Natural killer cell (primary cell): ENCODE data around the gene SLC2A9. TPM values are rescaled to one million over a fixed set of nuclear protein-coding genes. Genes with fewer than 3 reads are reported as not detected.
"Not testable (repeated sequence)": the region's sequence is repeated elsewhere in the genome, so short reads cannot be mapped to it uniquely, and the experiment has no call there.

Source experiments
- ATAC-seq, 3 donors: fragments of 150-1000 bp in 2 of 3; fragments of 200-7000 bp in 1 of 3; cut with Tn5 transposase; 1 replicate in 1 of 3; 2 replicates in 2 of 3; pipeline ENCODE4 v1.10.0; 2021; ENCODE audit warnings: mild to moderate bottlenecking in 2 of 3, moderate library complexity in 2 of 3
- DNase-seq, 2 donors: peaks; one replicate each; pipeline versions ENCODE4 v3.0.0 to v3.0.0-alpha.2; 2013 to 2021; ENCODE audit warnings: mixed read lengths in 1 of 2
- H3K27ac ChIP-seq: one replicate; pipeline ENCODE4 v1.5.1; 2013; ENCODE audit warnings: mild to moderate bottlenecking, low read length
- H3K27me3 ChIP-seq: one replicate; pipeline ENCODE4 v1.6.1; 2013; ENCODE audit warnings: low read length; ENCODE audit not compliant: control insufficient read depth, insufficient read depth
- H3K36me3 ChIP-seq: one replicate; pipeline ENCODE4 v1.6.1; 2013; ENCODE audit warnings: low read length; ENCODE audit not compliant: control insufficient read depth, insufficient read depth
- H3K4me1 ChIP-seq: one replicate; pipeline ENCODE4 v1.6.1; 2013; ENCODE audit warnings: low read length; ENCODE audit not compliant: control insufficient read depth, insufficient read depth
- H3K4me3 ChIP-seq: one replicate; pipeline ENCODE4 v1.5.1; 2013; ENCODE audit warnings: low read length
- H3K9me3 ChIP-seq: one replicate; pipeline ENCODE4 v1.6.1; 2013; ENCODE audit warnings: low read length; ENCODE audit not compliant: control insufficient read depth, insufficient read depth
- H3K27ac Mint-ChIP-seq, 2 donors: one replicate each; pipeline ENCODE4 v1.8.0; 2022; ENCODE audit warnings: mild to moderate bottlenecking in 2 of 2, mixed read lengths in 2 of 2, moderate library complexity in 1 of 2
- H3K27me3 Mint-ChIP-seq, 2 donors: one replicate each; pipeline ENCODE4 v1.8.0; 2022; ENCODE audit warnings: low read depth in 2 of 2, mixed read lengths in 2 of 2
- H3K36me3 Mint-ChIP-seq: one replicate; pipeline ENCODE4 v1.8.0; 2022; ENCODE audit warnings: mixed read lengths
- H3K4me1 Mint-ChIP-seq, 2 donors: one replicate each; pipeline ENCODE4 v1.8.0; 2022; ENCODE audit warnings: mixed read lengths in 2 of 2
- H3K4me3 Mint-ChIP-seq: one replicate; pipeline ENCODE4 v1.8.0; 2022; ENCODE audit warnings: mild to moderate bottlenecking, moderate library complexity, mixed read lengths
- H3K9me3 Mint-ChIP-seq, 2 donors: one replicate each; pipeline ENCODE4 v1.8.0; 2022; ENCODE audit warnings: mixed read lengths in 2 of 2
- CTCF ChIP-seq: fragments of 200-600 bp; IDR thresholded peaks from one replicate; pipeline ENCODE4 v1.8.0; 2022; ENCODE audit warnings: antibody characterized with exemption
- WGBS: methylation state at CpG from one replicate; pipeline ENCODE4 v1.1.7; 2013; ENCODE audit warnings: missing lambda C conversion rate; ENCODE audit not compliant: insufficient coverage; 5-methylcytosine and 5-hydroxymethylcytosine counted together
- intact Hi-C: fragments of 100-400 bp; cut with micrococcal nuclease; formaldehyde crosslinking; loops from one replicate; pipeline ENCODE4 v1.14.2; 2022
- total RNA-seq, 4 donors: library from RNA; stranded (reverse); fragments of 120-200 nt in 1 of 4; gene quantifications; one replicate each; pipeline versions ENCODE4 v1.2.3 to v1.2.4, GENCODE V29; 2013 to 2022

The SLC2A9 gene
- total RNA-seq, 3 donors from 2014 or later (not counting 1 experiment from before 2014, with no cell fraction given), result 1.5 to 5.5 (median 3.9) TPM

GRCh38 chr4:9901257-9901656 lies 120.0 kb downstream of the SLC2A9 start:
- H3K27ac ChIP-seq, result no peak overlapping the region
- Mint-ChIP-seq H3K27ac (no peak overlapping the region), H3K36me3 (no peaks in the 10 kb centered on the region), H3K4me1 (no peaks in the 10 kb centered on the region), H3K9me3 (no peaks in the 10 kb centered on the region), H3K27me3 (peaks cover 5 to 25% of the 10 kb centered on the region in 2 donors), H3K4me3 (no peak overlapping the region)
- ATAC-seq, result no peak
- H3K36me3 ChIP-seq, result no peaks in the 10 kb centered on the region
- 92% methylated on average over 3 of the region's 3 CpGs for WGBS
- no peak for DNase-seq
- no peak for TF ChIP-seq CTCF
- no peak overlapping the region for H3K4me3 ChIP-seq
- H3K4me1 ChIP-seq, result no peaks in the 10 kb centered on the region
- no peaks in the 10 kb centered on the region for H3K27me3 ChIP-seq
- intact Hi-C loops, result no loop called here
- no peaks in the 10 kb centered on the region for H3K9me3 ChIP-seq

DNA sequence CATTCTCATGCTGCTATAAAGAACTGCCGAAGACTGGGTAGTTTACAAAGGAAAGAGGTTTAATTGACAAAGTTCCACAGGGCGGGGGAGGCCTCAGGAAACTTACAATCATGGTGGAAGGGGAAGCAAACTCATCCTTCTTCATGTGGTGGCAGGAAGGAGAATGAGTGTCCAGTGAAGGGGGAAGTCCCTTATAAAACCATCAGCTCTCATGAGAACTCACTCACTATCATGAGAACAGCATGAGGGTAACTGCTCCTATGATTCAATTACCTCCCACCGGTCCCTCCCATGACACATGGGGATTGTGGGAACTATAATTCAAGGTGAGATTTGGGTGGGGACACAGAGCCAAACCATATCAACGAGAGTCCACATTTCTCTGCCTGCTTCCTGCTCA lies 120.7 kb downstream of the SLC2A9 start:
- intact Hi-C loops, H3K27ac ChIP-seq, H3K9me3 Mint-ChIP-seq, H3K27ac Mint-ChIP-seq, H3K4me3 Mint-ChIP-seq, H3K4me3 ChIP-seq, H3K9me3 ChIP-seq, ATAC-seq, H3K4me1 ChIP-seq, H3K36me3 Mint-ChIP-seq, DNase-seq, H3K4me1 Mint-ChIP-seq, H3K36me3 ChIP-seq, H3K27me3 ChIP-seq: not testable (repeated sequence)
- H3K27me3 Mint-ChIP-seq, result peaks cover 5 to 25% of the 10 kb centered on the region in 2 donors
- WGBS, result 59% methylated on average over 4 of the region's 4 CpGs

DNA sequence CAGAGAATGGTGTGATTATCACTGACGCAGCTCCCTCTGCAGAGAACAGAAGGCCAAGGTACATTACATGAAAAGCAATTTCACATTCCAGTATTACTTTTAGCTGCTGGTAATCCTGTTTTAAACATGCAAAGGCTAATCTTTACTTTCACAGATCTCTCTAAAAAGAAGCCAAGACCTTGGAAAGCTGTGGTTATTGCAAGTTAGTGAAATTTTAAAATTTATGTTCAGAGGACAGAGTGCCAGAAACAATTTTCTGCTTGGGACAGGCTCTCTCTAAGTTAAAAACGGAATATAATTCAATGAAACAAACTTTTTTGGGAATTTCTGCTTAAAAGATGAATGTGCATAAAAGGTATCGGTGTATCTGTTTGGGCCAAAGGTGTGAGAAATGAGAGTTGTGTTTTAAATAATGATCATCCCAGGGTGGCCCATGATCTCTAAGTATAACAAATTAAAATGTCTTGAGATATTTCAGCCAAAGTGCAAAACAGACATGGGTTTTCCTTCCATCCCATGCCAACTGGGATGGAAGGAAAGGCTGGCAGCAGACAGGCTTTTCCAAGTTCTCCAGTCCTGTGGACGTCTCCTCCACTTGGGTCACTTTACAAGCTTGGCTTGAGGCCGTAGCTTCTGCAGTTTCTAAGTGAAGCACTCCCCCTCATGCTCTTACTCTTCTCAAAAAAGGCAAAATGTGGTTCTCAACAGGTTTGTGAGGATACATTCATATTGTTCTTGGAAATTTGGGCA lies 121.8 kb downstream of the SLC2A9 start:
- no peaks in the 10 kb centered on the region for H3K36me3 Mint-ChIP-seq
- Histone ChIP-seq H3K27ac (no peak overlapping the region), H3K4me3 (no peak overlapping the region), H3K9me3 (no peaks in the 10 kb centered on the region), H3K4me1 (no peaks in the 10 kb centered on the region), H3K36me3 (no peaks in the 10 kb centered on the region), H3K27me3 (no peaks in the 10 kb centered on the region)
- DNase-seq (no peak), ATAC-seq (no peak)
- no peaks in the 10 kb centered on the region for H3K9me3 Mint-ChIP-seq
- no peak overlapping the region for H3K27ac Mint-ChIP-seq
- peaks cover 5 to 25% of the 10 kb centered on the region in 2 donors for H3K27me3 Mint-ChIP-seq
- WGBS, result 88% methylated on average over 4 of the region's 5 CpGs
- no peaks in the 10 kb centered on the region for H3K4me1 Mint-ChIP-seq
- no peak for TF ChIP-seq CTCF
- no peak overlapping the region for H3K4me3 Mint-ChIP-seq
- intact Hi-C loops, result no loop called here

DNA sequence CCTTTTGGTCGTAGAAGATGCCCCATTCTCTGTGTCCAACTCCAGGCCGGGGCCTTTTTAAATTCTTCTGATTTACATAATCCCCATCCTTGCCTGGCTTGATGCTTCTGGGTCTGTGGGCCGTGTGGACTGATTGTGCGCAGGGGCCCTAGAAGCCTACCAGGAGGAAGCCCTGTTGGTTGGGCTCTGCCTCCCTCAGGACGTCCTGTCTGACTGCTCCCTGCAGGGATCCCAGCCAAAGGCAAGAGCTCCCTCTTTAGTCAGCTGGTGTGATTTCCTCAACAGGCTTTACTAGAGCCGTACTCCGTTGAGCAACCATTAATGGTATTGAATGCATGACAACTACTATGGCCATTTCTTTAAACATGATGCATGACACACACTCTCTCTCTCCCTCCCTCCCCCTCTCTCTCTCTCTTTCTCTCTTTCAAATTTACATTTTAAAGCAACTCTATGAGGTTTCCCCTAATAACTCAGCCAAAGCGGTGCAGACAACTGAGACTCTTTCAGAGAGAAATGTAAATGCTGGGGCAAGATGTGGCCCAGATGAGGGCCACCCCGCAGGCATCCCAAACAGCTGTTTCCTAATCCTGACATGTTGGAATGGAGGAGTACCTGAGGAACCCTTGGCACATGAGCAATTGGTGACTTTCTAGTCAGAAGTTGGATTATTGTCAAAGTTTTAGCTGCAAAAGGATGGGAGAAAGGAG lies 122.5 kb downstream of the SLC2A9 start:
- H3K27me3 ChIP-seq, result no peaks in the 10 kb centered on the region
- no peak for DNase-seq
- no peak overlapping the region for H3K27ac Mint-ChIP-seq
- intact Hi-C loops, result no loop called here
- H3K27ac ChIP-seq, result no peak overlapping the region
- no peaks in the 10 kb centered on the region for H3K9me3 Mint-ChIP-seq
- H3K4me1 ChIP-seq, result no peaks in the 10 kb centered on the region
- no peaks in the 10 kb centered on the region for H3K4me1 Mint-ChIP-seq
- no peaks in the 10 kb centered on the region for H3K36me3 ChIP-seq
- 73% methylated on average over 9 of the region's 9 CpGs for WGBS
- H3K36me3 Mint-ChIP-seq, result no peaks in the 10 kb centered on the region
- no peak overlapping the region for H3K4me3 ChIP-seq
- H3K27me3 Mint-ChIP-seq, result peaks cover 5 to 25% of the 10 kb centered on the region in 2 donors
- no peak overlapping the region for H3K4me3 Mint-ChIP-seq
- H3K9me3 ChIP-seq, result no peaks in the 10 kb centered on the region
- no peak for TF ChIP-seq CTCF
- ATAC-seq, result no peak
